ENCODE results near the gene KRTAP1-1. TPM values are rescaled to one million over a fixed set of nuclear protein-coding genes. Genes with fewer than 3 reads are reported as not detected.

Gene KRTAP1-1
- total RNA-seq, 1 experiment from 2014 or later = not detected

- BruUV-seq (replicated peaks) = no TSS peak
- ChIA-PET RAD21 (ENCODE audit: low non-redundant PET in 1 of 2, low total read pairs in 2 of 2, uncharacterized antibody in 2 of 2, unreplicated experiment in 2 of 2) (no interaction called here), CTCF (no interaction called here), POLR2A (no interaction called here)
- DNase-seq (ENCODE audit: low read depth, low spot score) (no peak), ATAC-seq (no peak)
- Histone ChIP-seq H3K9ac (ENCODE audit: low read length) (no peak overlapping the region), H4K20me1 (ENCODE audit: insufficient read depth) (no peaks in the 10 kb centered on the region), H3K36me3 (ENCODE audit: control insufficient read depth in 1 of 2, insufficient read depth in 2 of 2, low read length in 2 of 2) (no peaks in the 10 kb centered on the region), H3K9me2 (ENCODE audit: insufficient read depth) (no peaks in the 10 kb centered on the region), H3K27me3 (ENCODE audit: insufficient read depth, low read length) (no peaks in the 10 kb centered on the region), H3K79me2 (ENCODE audit: insufficient read depth, low read length) (no peaks in the 10 kb centered on the region), H3K4me2 (ENCODE audit: low read length) (no peak overlapping the region), H3K4me1 (ENCODE audit: control insufficient read depth in 1 of 2, insufficient read depth in 2 of 2, low read length in 2 of 2) (peaks cover 0 to 6% of the 10 kb centered on the region in 2 experiments; a peak in 1 of 4 replicates), H3K4me3 (replicated peaks in 1 of 2; ENCODE audit: low read depth in 1 of 2, low read length in 2 of 2) (no peak overlapping the region), H3K27ac (ENCODE audit: low read depth, low read length) (no peak overlapping the region), H3K9me3 (ENCODE audit: control insufficient read depth in 1 of 2, insufficient read depth in 1 of 2, low read depth in 1 of 2, low read length in 2 of 2) (no peaks in the 10 kb centered on the region), H2AFZ (ENCODE audit: low read depth, low read length, poor library complexity, severe bottlenecking) (peak overlapping the region; percentile 17)
- intact Hi-C loops (cut with micrococcal nuclease) = no loop called here
- 0 out of 2 replicates have a peak, but pooled peaks have one; percentile 25 for TF ChIP-seq CEBPB (IDR thresholded peaks at IDR 0.05; ENCODE audit: low read depth)
- no peak for TF ChIP-seq ELF1 (IDR thresholded peaks at IDR 0.05; ENCODE audit: borderline replicate concordance, low read depth)
These were observed 27.6 kb downstream of the KRTAP1-1 start for GRCh38 chr17:41013606-41014005.

GRCh38 chr17:41013181-41013580, 28.1 kb downstream of the KRTAP1-1 start:
- H2AFZ ChIP-seq (ENCODE audit: low read depth, low read length, poor library complexity, severe bottlenecking) = peak overlapping the region; percentile 17
- POLR2A ChIA-PET = no interaction called here
- no peaks in the 10 kb centered on the region for H3K9me2 ChIP-seq (ENCODE audit: insufficient read depth)
- no peak overlapping the region for H3K4me3 ChIP-seq (replicated peaks in 1 of 2; ENCODE audit: low read depth in 1 of 2, low read length in 2 of 2)
- no peak overlapping the region for H3K9ac ChIP-seq (ENCODE audit: low read length)
- ATAC-seq = no peak
- no TSS peak for BruUV-seq (replicated peaks)
- H3K79me2 ChIP-seq (ENCODE audit: insufficient read depth, low read length) = no peaks in the 10 kb centered on the region
- CTCF ChIA-PET = no interaction called here
- RAD21 ChIA-PET (ENCODE audit: low non-redundant PET in 1 of 2, low total read pairs in 2 of 2, uncharacterized antibody in 2 of 2, unreplicated experiment in 2 of 2) = no interaction called here
- no peaks in the 10 kb centered on the region for H3K27me3 ChIP-seq (ENCODE audit: insufficient read depth, low read length)
- no peak for DNase-seq (ENCODE audit: low read depth, low spot score)
- no peak overlapping the region for H3K4me2 ChIP-seq (ENCODE audit: low read length)
- H3K4me1 ChIP-seq (ENCODE audit: control insufficient read depth in 1 of 2, insufficient read depth in 2 of 2, low read length in 2 of 2) = peaks cover 0 to 6% of the 10 kb centered on the region in 2 experiments; a peak in 1 of 4 replicates
- intact Hi-C loops (cut with micrococcal nuclease) = no loop called here
- no peaks in the 10 kb centered on the region for H4K20me1 ChIP-seq (ENCODE audit: insufficient read depth)
- H3K27ac ChIP-seq (ENCODE audit: low read depth, low read length) = no peak overlapping the region
- H3K9me3 ChIP-seq (ENCODE audit: control insufficient read depth in 1 of 2, insufficient read depth in 1 of 2, low read depth in 1 of 2, low read length in 2 of 2) = no peaks in the 10 kb centered on the region
- H3K36me3 ChIP-seq (ENCODE audit: control insufficient read depth in 1 of 2, insufficient read depth in 2 of 2, low read length in 2 of 2) = no peaks in the 10 kb centered on the region
- TF ChIP-seq TCF7L2 (IDR thresholded peaks at IDR 0.05; ENCODE audit: borderline replicate concordance, extremely low read depth, insufficient read depth, insufficient read length) = no peak
- no peak for TF ChIP-seq ZBTB33 (IDR thresholded peaks at IDR 0.05; ENCODE audit: extremely low read depth, insufficient replicate concordance, low read length)
- no peak for TF ChIP-seq ZFX (IDR thresholded peaks at IDR 0.05)
- no peak for TF ChIP-seq SIN3A (IDR thresholded peaks at IDR 0.05; ENCODE audit: low read depth)
- no peak for TF ChIP-seq EZH2 (IDR thresholded peaks at IDR 0.05)
- no peak for TF ChIP-seq SP1 (IDR thresholded peaks at IDR 0.05; ENCODE audit: low read depth)
- TF ChIP-seq FOSL1 (IDR thresholded peaks at IDR 0.05; ENCODE audit: low read depth) = no peak
- no peak for TF ChIP-seq CEBPB (IDR thresholded peaks at IDR 0.05; ENCODE audit: low read depth)
- no peak for TF ChIP-seq POLR2AphosphoS5 (IDR thresholded peaks at IDR 0.05; ENCODE audit: low read depth, low read length)
- TF ChIP-seq REST (IDR thresholded peaks at IDR 0.05; ENCODE audit: low read depth) = no peak
- TF ChIP-seq ELF1 (IDR thresholded peaks at IDR 0.05; ENCODE audit: borderline replicate concordance, low read depth) = no peak
- no peak for TF ChIP-seq YY1 (IDR thresholded peaks at IDR 0.05; ENCODE audit: extremely low read depth, insufficient replicate concordance, low read depth, low read length)
- no peak for TF ChIP-seq RAD21 (IDR thresholded peaks at IDR 0.05; ENCODE audit: low read depth)
- no peak for TF ChIP-seq ZNF274 (IDR thresholded peaks at IDR 0.05; ENCODE audit: low read depth, low read length)
- TF ChIP-seq POLR2A (IDR thresholded peaks at IDR 0.05; ENCODE audit: borderline replicate concordance, extremely low read depth, insufficient read depth, insufficient read length) = no peak
- TF ChIP-seq ATF3 (IDR thresholded peaks at IDR 0.05) = no peak
- TF ChIP-seq JUND (IDR thresholded peaks at IDR 0.05) = no peak

Measured in HCT116 (cell line).